K562 treated with DMSO at 1 percent for 48 hours (cell line): ENCODE measurements around the gene FBLN5. TPM values are rescaled to one million over a fixed set of nuclear protein-coding genes. Genes with fewer than 3 reads are reported as not detected.

Source experiments
- total RNA-seq: library from RNA; unstranded; fragments of 300-600 nt; gene quantifications from 2 replicates; pipeline ENCODE4 v1.2.3, GENCODE V29; 2022; ENCODE audit warnings: low replicate concordance; ENCODE audit errors: extremely low read depth

The FBLN5 gene
- total RNA-seq: not detected in 2 replicates

GRCh38 chr14:91947475-91948184 is at the start of gene FBLN5:
Gene FBLN5 (minus strand): TSS chr14:91947694. CDS start chr14:91947229, 465 bp downstream.

GRCh38 chr14:91867316-91867988 is 80.0 kb downstream of the FBLN5 start, which contains the start of gene TC2N:
Gene TC2N (minus strand): TSS chr14:91867536. CDS start chr14:91813769, 53,767 bp downstream.

Other genes with a start within 250 kb of the FBLN5 start
- not detected in 2 replicates for gene CATSPERB, start 215.6 kb downstream of the FBLN5 start, total RNA-seq
- not detected in 2 replicates for gene TC2N, start 80.2 kb downstream of the FBLN5 start, total RNA-seq
- not detected in 2 replicates for gene TRIP11, start 92.4 kb upstream of the FBLN5 start, total RNA-seq
- not detected in 2 replicates for gene ATXN3, start 158.9 kb upstream of the FBLN5 start, total RNA-seq
- gene NDUFB1, start 174.0 kb upstream of the FBLN5 start, total RNA-seq: not detected in 2 replicates
- gene CPSF2, start 174.3 kb upstream of the FBLN5 start, total RNA-seq: not detected in 2 replicates